HG03442 (cell line): ENCODE data around the gene PM20D1.
"Not testable (repeated sequence)": the region's sequence is repeated elsewhere in the genome, so short reads cannot be mapped to it uniquely, and the experiment has no call there.

ENCODE experiments used
- ATAC-seq: cut with Tn5 transposase; IDR thresholded peaks from one replicate; pipeline ENCODE4 v1.9.1; 2021; ENCODE audit warnings: mild to moderate bottlenecking, moderate library complexity; ENCODE audit not compliant: unreplicated experiment

PM20D1 gene, protein sequence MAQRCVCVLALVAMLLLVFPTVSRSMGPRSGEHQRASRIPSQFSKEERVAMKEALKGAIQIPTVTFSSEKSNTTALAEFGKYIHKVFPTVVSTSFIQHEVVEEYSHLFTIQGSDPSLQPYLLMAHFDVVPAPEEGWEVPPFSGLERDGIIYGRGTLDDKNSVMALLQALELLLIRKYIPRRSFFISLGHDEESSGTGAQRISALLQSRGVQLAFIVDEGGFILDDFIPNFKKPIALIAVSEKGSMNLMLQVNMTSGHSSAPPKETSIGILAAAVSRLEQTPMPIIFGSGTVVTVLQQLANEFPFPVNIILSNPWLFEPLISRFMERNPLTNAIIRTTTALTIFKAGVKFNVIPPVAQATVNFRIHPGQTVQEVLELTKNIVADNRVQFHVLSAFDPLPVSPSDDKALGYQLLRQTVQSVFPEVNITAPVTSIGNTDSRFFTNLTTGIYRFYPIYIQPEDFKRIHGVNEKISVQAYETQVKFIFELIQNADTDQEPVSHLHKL

DNA sequence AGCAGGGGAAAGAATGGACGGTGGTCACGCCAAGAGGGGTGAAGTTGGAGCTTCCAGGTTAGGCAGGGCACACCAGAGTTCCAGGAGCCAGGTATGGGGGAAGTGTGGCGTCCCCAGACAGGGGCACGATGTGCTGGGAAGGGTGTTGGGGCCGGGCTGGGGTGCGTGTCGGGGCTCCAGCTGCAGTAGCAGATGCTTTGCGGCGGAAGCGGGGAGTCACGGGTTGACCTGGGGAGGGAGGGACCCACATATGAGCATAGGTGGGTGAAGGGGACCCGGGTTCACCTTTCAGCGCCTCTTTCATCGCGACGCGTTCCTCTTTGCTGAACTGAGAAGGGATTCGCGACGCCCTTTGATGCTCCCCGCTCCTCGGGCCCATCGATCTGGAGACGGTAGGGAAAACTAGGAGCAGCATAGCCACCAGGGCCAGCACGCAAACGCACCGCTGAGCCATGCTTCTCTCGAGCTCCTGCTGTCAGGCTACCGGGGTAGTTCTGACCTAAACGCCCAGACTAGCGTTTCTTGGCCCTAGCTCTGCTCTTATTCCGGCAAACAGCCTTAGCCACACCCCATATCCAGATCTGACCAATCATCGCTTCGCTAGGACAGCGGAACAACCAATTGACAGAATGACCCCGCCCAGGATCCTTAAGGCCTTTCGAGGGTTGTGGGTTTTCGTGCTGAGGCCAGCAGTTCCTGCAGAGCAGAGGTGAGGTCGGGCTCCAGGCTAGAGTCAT is at the start of gene PM20D1:
Gene PM20D1, minus strand, starts transcription at position 514 of the 737 bp plus-strand sequence. Its CDS starts 60 bp downstream, at position 454.
- ATAC-seq = peak; percentile 97

DNA sequence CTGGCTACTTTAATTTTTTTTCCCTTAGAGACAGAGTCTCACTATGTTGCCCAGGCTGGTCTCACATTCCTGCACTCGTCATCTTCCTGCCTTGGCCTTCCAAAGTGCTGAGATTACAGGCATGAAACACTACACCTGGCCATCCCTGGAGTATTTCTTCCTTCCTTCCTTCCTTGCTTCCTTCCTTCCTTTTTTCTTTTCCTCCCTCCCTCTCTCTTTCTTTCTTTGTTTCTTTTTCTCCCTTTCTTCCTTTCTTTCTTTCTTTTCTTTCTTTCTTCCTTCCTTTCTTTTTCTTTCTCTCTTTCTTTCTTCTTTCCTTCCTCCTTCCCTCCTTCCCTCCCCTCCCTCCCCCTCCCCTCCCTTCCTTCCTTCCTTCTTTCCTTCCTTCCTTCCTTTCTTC is 46.4 kb upstream of the PM20D1 start:
- ATAC-seq = no peak

DNA sequence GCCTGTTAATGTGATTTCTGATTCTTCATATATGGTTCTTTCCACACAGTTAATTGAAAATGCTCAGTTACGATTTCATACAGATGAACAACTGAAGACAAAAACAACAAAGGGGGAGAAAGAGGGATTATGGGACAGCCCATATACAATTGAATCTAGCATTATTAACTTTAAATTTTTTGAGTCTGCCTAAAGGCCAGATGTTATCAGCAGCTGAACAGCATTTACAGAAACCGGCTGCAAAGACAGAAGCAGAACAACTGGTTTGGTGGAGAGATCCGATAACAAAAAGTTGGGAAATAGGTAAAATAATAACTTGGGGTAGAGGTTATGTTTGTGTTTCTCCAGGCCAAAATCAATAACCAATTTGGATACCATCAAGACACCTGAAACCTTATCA is 44.2 kb upstream of the PM20D1 start:
- not testable (repeated sequence) for ATAC-seq

DNA sequence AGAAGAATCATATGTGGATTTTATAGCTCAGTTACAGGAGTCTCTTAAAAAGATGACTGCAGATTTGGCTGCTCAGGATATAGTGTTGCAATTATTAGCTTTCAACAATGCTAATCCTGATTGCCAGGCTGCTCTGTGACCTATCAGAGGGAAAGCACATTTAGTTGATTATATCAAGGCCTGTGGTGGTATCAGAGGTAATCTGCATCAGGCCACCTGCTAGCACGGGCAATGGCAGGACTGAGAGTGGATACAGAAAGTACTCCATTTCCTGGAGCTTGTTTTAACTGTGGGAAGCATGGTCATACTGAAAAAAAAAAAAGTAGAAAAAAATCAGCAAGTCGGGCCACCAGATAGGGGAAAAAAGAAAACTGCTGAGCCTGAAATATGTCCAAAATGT is 42.2 kb upstream of the PM20D1 start:
- not testable (repeated sequence) for ATAC-seq

DNA sequence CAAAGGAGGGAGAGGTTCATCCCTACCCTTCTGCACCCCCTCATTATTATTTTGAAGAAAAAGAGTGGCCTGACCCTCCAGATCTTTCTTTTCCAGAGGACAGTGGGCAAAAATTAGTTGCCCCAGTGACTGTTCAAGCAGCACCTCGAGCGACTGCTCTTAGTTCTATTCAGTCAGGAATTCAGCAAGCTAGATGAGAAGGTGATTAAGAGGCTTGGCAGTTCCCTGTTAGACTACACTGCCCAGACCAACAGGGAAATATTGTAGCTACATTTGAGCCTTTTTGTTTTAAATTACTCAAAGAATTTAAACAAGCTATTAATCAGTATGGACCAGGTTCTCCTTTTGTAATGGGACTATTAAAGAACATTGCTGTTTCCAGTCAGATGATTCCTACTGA is 41.5 kb upstream of the PM20D1 start:
- ATAC-seq = not testable (repeated sequence)

DNA sequence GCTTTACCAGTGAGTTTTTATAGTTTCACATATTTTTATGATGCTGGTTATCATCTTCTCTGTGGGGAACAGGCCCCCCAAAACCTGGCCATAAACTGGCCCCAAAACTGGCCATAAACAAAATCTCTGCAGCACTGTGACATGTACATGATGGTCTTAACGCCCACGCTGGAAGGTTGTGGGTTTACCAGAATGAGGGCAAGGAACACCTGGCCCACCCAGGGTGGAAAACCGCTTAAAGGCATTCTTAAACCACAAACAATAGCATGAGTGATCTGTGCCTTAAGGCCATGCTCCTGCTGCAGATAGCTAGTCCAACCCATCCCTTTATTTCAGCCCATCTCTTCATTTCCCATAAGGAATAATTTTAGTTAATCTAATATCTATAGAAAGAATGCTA is 40.7 kb upstream of the PM20D1 start:
- ATAC-seq = not testable (repeated sequence)

DNA sequence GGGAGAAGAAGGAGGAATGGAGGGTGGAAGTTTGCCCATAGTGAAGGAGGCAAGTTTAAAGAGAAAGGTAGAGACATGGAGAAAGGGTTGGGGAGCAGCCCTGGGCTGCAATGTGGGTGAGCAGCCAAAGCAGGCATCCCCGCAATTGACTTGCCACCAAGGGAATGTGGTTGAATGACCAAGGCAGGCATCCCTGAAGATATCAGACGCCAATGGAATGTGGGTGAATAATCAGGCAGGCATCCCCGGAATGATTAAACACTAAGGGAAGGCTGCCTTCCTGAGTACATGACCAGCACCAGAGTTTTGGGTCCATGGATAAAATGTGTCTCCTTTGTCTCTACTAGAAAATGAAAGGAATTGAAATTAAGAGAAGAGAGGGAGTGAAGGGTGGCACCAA is 39.8 kb upstream of the PM20D1 start:
- not testable (repeated sequence) for ATAC-seq

DNA sequence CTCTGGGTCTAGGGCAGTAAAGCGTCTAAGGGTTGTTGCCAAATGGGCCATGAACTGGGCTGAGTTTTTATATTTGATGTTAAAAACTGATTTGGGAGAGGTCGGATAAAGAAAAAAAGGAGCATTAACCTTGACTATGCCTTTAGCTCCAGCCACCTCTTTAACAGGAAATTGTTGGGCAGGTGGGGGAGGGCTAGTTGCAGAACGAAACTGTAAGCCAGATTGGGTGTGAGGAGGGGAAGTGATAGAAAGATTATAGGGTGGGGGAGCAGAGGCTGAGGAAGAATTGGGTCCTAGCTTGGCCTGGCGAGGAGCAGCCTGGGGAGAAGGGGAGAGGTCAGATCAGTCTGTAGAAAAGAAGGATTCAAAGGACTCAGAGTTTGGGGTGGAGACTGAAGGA is 39.1 kb upstream of the PM20D1 start:
- not testable (repeated sequence) for ATAC-seq

DNA sequence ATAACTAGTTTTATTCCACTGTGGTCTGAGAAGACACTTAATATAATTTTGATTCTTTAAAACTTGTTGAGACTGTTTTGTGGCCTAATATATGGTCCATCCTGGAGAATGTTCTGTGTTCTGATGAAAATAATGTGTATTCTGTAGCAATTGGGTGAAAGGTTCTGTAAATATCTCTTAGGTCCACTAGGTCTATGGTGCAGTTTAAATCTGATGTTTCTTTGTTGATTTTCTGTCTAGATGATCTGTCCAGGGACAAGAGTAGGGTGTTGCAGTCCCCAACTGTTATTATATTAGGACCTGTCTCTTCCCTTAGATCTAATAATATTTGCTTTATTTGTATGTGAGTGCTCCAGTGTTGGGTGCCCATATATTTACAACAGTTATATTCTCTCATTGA is 33.9 kb upstream of the PM20D1 start:
- ATAC-seq = no peak

DNA sequence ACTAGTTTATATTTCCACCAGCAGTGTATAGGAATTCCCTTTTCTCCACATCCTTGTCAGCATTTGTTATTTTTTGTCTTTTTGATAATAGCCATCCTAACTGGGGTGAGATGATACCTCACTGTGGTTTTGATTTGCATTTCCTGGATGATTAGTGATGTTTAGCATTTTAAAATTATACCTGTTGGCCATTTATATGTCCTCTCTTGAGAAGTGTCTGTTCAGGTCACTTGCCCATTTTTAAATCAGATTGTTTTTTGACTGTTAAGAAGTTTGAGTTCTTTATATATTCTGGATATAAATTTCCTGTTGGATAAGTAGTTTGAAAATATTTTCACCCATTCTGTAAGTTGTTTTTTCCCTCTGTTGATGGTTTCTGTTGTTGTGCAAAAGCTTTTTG is 31.0 kb upstream of the PM20D1 start:
- ATAC-seq = no peak

DNA sequence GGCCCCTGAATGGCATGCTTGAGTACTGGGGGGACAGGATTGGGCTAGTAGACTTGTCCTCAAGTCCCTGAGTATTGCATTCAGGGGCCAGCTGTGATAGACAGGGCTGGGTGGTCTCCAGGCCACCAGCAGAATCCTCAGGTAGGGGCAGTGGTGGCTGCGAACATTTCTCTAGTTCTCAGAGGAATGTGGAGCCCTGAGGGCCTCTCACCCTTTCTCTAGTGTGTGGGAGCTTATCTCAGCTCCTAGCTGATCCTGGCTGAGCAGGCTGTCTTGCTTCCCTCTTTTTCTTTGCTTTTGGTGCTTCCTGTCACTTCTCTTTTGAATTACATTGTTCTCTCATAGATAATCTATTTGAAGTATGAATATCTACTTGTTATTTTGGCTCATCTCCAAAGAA is 30.0 kb upstream of the PM20D1 start:
- ATAC-seq = no peak

DNA sequence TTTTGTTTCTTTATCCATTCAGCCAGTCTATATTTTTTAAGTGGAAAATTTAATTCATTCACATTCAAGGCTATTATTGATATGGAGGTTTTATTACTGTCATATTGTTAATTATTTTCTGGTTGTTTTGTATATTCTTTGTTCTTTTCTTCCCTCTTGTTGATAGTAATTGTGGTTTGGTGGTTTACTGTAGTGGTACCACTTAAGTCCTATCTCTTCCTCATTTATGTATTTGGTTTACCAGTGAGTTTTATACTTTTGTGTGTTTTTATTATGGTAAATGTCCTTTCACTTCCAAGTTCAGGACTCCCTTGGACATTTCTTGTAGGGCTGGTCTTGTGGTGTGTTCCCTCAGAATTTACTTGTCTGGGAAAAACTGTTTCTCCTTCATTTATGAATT is 28.1 kb upstream of the PM20D1 start:
- ATAC-seq = no peak

DNA sequence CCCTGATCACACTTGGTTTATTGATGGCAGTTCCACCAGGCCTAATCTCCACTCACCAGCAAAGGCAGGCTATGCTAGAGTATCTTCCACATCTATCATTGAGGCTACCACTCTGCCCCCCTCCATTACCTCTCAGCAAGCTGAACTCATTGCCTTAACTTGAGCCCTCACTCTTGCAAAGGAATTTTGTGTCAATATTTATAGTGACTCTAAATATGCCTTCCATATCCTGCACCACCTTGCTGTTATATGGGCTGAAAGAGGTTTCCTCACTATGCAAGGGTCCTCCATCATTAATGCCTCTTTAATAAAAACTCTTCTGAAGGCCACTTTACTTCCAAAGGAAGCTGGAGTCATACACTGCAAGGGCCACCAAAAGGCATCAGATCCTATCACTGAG is 23.2 kb upstream of the PM20D1 start:
- ATAC-seq = not testable (repeated sequence)

DNA sequence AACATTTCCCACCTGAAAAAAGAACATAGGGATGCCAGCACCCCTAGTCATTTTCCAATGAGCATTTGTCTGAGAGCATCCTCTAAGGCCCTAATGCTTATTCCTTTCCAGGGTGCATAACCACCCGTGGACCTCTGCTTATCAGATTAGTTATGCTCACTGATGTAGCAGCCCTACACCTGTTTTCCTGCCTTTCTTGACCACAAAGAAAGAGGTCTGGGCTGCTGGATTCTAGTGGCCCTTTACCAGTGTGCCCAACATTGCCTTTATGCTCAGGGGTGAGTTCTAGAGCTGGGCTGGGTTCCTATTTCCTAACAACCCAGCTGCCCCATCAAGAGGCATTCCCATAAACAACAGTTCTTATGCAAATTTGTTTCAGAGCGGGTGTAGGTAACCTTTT is 20.3 kb upstream of the PM20D1 start:
- no peak for ATAC-seq

DNA sequence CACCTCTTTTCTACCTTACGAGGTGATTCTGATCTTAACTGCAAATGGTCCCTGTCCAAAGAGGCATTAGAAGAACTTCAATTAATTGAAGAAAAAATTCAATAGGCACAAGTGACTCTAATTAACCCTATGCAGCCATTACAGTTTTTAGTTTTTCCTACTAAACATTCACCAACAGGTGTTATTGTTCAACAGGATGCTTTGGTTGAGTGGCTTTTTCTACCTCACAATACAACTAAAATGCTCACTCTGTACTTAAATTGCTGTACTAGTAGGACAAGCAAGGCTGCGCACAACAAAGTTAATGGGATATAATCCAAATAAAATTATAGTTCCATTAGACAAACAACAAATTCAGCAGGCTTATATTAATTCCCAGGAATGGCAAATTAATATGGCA is 11.6 kb upstream of the PM20D1 start:
- no peak for ATAC-seq

DNA sequence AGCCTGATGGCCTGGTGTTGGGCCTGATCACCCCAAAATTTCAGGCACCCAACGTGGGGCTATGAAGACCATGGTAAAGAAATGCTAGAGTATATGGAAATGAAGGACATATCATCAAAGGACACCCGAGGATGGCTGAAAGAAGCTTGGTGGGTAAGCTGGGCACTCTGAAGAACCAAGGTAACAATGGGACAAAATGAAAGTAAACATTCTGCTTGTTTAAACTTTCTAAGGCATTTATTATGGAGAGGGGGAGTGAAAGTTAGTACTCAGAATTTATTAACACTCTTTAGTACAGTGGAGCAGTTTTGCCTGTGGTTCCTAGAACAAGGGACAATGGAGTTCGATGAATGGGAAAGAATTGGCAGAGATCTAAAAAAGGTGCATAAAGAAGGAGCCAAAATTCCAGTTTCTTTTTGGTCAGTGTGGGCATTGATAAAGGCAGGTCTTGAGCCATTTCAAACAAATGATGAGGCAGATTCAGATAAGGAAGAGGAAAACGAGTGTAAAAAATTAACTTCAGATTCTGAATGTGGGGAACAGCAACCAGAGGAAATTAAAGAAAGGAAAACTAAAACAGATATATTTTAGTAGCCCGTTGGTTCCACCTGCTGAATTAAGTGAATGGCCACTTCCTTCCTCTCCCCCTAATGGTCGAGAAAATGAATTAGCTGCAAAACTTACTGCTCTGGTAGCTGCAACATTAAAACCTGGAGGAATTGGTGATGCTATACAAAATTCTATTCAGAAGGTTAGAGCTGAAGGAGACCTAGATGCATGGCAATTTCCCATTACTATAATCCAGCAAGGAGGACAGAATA is 8.4 kb upstream of the PM20D1 start:
- no peak for ATAC-seq

DNA sequence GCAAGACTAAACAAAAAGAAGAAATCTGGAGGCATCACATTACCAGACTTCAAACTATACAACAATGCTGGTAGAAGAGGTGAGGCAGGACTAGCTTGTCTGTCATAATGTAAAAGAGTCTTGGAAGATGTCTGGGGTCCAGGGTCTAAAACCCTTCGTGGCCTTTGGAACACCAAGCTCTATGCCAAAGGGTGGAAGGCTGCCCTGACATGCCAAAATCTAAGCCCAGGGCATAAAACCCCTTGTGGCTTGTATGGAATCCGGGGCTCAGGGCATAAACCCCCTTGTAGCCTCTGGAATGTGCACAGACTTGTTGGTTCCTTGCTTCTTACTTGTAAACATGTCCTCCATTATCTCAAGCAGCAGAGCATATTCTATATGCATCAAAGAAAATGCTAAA is 7.6 kb upstream of the PM20D1 start:
- not testable (repeated sequence) for ATAC-seq

DNA sequence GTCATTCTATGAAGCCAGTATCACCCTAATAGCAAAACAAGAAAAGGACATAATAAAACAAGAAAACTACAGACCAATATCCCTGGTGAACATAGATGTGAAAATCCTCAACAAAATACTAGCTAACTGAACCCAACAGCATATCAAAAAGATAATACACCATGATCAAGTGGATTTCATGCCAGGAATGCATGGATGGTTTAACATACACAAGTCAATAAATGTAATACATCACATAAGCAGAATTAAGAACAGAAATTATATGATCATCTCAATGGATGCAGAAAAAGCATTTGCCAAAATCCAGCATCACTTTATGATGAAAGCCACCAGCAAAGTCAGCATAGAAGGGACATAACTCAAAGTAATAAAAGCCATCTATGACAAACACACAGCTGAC is 6.5 kb upstream of the PM20D1 start:
- no peak for ATAC-seq

DNA sequence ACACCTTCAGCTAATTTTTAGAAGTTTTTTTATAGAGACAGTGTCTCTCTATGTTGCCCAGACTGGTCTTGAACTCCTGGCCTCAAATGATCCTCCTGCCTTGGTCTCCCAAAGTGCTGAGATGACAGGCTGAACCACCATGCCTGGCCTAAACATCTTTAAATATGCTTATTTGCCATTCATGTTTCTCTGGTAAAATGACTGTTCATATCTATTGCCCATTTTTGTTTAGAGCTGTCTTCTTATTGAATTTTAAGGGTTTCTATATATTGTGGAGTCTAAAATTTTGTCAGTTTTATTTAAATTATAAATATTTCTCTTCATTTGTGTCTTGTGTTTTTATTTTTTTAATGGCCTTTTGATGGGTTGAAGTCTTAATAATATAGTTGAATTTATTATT is 3.0 kb upstream of the PM20D1 start:
- ATAC-seq = no peak

DNA sequence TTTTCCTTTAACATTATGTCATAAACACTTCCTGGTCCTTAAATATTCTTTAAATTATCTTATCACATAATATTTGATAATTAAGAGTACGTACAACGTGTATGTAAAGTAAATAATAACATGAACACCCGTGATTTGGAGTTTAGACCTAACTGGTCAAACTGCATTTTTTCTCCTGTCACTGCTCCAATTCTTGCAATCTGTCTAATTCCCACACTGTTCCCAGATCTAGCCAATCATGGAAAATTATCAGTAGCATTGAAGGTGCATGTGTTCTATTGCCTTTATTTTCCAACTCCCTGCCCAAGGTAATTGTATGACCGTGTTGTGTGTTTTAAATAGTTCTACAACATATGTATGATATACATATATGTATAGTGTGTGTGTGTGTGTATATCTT is 2.1 kb upstream of the PM20D1 start:
- ATAC-seq = no peak
